B cell (primary cell): ENCODE data around the gene PLA2G6.

Experiments
- EZH2 ChIP-seq: IDR thresholded peaks from 2 replicates; pipeline ENCODE4 v1.6.1; 2012; ENCODE audit warnings: borderline replicate concordance, low read depth, mild to moderate bottlenecking, moderate library complexity, low read length; ENCODE audit not compliant: insufficient read depth, poor library complexity, severe bottlenecking
- TF ChIP-seq, protein P1 (sequence below): fragments of 200-600 bp; IDR thresholded peaks from one replicate; pipeline ENCODE4 v1.8.0; 2022; ENCODE audit warnings: antibody characterized with exemption, mild to moderate bottlenecking

GRCh38 chr22:38220653-38221386 is 39.2 kb upstream of the PLA2G6 start:
- TF ChIP-seq, protein P1, sequence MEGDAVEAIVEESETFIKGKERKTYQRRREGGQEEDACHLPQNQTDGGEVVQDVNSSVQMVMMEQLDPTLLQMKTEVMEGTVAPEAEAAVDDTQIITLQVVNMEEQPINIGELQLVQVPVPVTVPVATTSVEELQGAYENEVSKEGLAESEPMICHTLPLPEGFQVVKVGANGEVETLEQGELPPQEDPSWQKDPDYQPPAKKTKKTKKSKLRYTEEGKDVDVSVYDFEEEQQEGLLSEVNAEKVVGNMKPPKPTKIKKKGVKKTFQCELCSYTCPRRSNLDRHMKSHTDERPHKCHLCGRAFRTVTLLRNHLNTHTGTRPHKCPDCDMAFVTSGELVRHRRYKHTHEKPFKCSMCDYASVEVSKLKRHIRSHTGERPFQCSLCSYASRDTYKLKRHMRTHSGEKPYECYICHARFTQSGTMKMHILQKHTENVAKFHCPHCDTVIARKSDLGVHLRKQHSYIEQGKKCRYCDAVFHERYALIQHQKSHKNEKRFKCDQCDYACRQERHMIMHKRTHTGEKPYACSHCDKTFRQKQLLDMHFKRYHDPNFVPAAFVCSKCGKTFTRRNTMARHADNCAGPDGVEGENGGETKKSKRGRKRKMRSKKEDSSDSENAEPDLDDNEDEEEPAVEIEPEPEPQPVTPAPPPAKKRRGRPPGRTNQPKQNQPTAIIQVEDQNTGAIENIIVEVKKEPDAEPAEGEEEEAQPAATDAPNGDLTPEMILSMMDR, result no peak
- TF ChIP-seq EZH2, result no peak
